Skin of body (tissue), 2 donors: ENCODE data around the gene GABRA5. TPM values are rescaled to one million over a fixed set of nuclear protein-coding genes. Genes with fewer than 3 reads are reported as not detected.
A peak's percentile ranks its signal among the peaks of the same experiment; 100 is the strongest.
"Not testable (repeated sequence)": the region's sequence is repeated elsewhere in the genome, so short reads cannot be mapped to it uniquely, and the experiment has no call there.

Experiments
- DNase-seq: peaks from one replicate; lab custom pipeline; 2025; lab: John Stamatoyannopoulos, UW
- total RNA-seq: library from RNA; depleted of rRNA; stranded (reverse); fragments of >200 nt; gene quantifications from one replicate; pipeline ENCODE4 v1.2.3, GENCODE V29; 2014

Gene GABRA5
- total RNA-seq, 1 donor from 2014 or later = 0.39 TPM

DNA sequence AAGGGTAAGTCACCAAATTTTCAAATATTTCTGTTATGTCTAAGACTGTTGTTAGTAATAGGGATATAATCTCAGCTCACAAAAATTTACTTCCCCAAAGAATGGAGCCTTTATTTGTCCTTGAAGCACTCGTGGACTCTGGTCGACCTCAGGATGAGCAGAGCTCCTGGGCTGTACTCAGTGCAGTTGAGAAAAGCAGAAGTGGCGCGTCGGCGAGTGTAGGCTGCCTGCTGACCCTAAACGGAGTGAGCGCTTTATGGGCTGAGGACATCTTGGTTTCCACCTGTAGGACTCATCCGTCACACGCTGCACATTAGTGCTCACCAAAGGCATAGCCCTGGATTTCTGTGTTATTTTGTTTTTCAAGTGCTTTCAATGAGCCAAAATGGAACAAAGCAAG lies 11.0 kb downstream of the GABRA5 start:
- DNase-seq = no peak

- no peak for DNase-seq
These were observed 12.8 kb downstream of the GABRA5 start for GRCh38 chr15:26879706-26880105.

GRCh38 chr15:26882112-26882511 lies 15.2 kb downstream of the GABRA5 start:
- DNase-seq = no peak

DNA sequence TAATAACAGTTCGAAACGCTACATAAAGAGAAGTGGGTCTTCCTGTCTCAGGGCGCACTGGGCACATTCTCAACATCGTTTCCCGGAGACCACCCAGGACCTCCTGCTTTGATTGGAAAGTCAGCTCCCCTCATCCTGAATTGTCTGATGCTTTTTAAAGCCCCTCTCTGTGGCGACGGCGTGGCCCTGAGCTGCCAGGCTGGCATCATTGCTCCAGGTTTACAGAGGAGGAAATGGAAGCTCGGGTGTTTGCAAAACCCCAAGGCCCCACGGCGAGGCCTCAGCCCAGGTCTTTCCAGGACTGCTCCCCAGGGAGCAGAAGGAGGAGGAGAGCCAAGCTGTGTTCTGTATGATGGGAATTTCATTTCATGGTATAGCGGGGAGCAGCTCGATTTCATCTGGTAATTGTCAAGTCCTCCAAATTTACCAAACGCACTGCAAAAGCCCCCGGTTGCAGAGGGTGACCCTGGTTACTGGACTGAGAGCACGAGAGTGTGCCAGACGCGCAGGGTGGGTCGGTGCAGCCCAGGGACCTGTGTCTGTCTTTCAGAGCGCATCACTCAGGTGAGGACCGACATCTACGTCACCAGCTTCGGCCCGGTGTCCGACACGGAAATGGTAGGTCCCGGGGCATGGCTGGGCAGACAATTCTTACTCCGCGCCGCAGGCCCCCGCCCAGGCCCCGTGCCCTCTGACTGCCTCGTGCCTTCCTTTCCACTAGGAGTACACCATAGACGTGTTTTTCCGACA lies 15.9 kb downstream of the GABRA5 start:
- DNase-seq = no peak

- no peak for DNase-seq
These were observed 16.6 kb downstream of the GABRA5 start for GRCh38 chr15:26883466-26883865.

GRCh38 chr15:26886566-26886965 lies 19.7 kb downstream of the GABRA5 start:
- DNase-seq = no peak

- DNase-seq = no peak
These were observed 21.2 kb downstream of the GABRA5 start for GRCh38 chr15:26887926-26888666.

- no peak for DNase-seq
These were observed 21.9 kb downstream of the GABRA5 start for GRCh38 chr15:26888761-26889160.

GRCh38 chr15:26889298-26889898 lies 22.5 kb downstream of the GABRA5 start:
- DNase-seq = peak; percentile 37

DNA sequence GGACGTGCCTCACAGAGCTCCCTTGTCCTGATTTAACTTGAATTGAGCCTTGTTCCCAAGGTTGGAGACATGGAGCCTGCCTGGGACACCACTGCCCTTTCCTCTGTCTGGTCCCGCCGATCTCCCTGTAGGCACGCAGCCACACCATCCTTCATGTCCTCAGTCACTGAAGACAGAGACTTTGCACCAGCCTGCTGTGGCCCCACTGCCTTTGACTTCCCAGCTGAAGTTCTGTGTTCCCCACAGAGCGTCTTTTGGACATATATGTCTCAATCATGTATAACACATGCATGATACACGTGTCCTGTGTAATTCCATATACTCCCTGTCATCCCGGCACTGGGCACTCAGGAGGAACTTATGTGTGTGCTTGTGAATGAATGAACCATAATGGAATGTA lies 23.6 kb downstream of the GABRA5 start:
- no peak for DNase-seq

GRCh38 chr15:26890988-26891387 lies 24.1 kb downstream of the GABRA5 start:
- no peak for DNase-seq

DNA sequence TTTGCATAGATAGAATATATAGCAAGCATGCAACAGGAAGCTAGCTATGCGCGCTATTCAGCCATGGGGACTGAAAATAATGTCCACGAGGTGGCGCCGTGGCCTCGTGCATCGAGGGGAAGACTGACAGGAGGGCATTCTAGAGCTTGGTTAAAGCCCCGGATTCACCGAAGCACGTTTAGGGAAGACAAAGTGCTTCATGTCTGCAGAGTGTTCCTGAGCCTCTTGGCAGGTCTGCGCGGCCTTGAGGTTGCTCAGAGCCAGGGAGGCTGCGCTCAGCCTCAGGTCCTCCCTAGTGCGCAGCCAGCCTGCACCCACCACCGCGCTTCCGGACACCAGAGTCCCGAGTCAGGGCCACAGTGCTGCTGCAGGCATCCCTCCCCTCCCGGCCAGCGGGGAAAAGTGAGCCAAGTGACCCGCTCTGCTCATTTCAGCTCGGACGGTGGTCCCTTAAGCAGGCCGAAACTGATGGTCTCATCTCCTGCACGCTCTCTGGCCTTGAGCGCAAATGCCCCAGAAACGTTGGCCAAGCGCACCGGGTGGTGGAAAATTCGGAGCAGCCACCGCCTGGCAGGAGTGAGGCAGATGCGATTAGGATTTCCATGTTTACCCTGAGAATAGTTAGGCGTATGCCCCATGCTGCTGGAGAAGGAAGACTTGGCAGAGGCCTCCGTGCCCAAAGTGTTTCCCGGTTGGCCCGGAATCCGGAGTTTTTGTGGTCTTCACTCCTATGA lies 24.8 kb downstream of the GABRA5 start:
- DNase-seq = peak; percentile 76

GRCh38 chr15:26892182-26892518 lies 25.3 kb downstream of the GABRA5 start:
- no peak for DNase-seq

- DNase-seq = no peak
These were observed 25.8 kb downstream of the GABRA5 start for GRCh38 chr15:26892678-26893077.

DNA sequence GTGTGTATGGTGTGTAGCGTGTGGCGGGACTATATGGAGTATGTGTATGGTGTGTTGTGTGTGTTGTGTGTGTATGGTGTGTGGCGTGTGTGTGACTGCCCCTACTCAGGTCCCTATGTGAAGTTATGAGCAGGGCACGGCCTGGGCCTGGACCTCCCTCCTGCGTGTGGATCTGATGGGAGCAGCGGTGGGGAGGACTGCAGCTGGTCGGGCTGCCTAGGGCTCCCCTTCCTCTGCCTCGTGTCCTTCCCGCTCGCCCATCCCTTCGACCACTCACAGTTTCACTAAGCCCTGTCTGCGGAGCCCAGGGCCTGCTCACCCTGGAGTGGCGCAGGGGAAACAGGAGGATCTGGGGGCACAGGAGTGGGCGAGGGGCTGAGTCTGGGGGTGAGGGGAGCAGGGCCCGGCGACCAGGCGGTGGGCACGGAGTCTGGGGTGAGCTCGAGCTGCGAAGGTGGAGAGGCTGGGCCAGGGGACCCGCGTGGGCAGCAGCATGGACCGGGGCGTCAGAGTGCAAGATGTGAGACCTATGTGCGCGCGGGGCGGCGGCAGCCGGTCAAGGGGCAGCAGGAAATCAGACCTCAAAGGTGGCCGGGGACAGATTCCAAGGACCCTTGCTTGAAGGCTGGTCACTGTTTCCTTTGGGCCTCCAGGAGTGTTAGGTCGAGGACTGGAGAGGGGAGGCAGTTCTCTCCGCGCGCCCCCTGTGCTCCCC lies 26.6 kb downstream of the GABRA5 start:
- DNase-seq = no peak

- DNase-seq = no peak
These were observed 27.3 kb downstream of the GABRA5 start for GRCh38 chr15:26894181-26894580.

DNA sequence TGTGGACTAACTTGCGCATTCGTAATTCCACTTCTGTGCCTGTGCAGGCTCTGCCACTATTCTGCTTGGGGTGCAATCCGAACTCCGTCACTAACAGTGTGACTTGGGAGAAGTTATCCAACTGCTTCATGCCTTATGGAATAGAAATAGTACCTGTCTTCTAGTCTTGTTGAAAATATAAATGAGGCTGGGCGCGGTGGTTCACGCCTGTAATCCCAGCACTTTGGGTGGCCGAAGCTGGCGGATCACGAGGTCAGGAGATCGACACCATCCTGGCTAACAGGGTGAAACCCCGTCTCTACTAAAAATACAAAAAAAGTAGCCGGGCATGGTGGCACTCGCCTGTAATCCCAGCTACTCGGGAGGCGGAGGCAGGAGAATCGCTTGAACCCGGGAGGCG lies 28.5 kb downstream of the GABRA5 start:
- DNase-seq = not testable (repeated sequence)

GRCh38 chr15:26899658-26900057 lies 32.8 kb downstream of the GABRA5 start:
- DNase-seq = no peak

DNA sequence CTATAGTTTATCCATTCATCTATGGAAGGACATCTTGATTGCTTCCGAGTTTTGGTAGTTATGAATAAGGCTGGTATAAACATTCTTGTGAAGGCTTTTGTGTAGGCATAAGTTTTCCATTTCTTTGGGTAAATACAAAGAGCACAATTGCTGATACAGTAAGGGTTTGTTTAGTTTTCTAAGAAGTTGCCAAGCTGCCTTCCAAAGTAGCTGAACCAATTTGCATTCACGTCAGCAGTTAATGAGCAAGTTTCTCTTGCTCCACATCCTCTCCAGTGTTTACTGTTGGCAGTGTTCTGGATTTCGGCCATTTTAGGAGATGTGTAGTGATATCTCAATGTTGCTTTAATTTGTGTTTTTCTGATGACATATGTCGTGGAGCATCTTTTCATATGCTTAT lies 34.2 kb downstream of the GABRA5 start:
- no peak for DNase-seq

DNA sequence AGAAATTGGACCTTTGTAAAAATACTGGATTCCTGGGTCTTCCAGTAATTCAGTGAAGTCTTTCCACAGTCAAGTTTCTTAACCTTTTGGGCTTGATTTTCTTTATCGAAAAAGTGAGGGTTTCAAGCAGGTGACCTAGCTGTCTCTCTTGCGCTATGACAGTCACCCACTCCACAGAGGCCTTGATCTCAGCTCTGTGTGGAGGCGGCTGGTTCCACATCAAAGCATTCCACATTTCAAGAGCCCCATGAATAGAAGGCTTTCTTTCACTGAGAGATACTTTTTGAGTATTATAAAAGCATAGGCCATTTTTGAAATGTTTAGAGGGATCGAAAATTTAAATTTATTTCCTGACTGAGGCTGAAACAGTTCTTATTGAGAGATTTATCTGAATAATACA lies 43.9 kb downstream of the GABRA5 start:
- no peak for DNase-seq

DNA sequence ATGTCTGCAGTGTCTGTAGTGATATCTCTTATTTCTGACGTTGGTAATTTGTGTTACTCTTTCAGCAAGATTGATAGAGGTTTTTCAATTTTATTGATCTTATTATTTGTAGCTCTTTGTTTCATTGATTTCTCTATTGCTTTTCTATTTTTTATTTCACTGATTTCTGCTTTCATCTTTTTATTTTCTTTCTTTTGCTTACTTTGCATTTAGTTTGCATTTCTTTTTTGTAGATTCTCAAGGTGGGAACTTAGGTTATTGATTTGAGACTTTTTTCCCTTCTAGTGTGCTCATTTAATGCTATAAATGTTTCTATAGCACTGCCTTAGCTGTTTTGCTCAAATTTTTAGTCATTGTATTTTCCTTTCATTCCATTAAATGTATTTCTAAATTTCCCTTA lies 54.6 kb downstream of the GABRA5 start:
- no peak for DNase-seq
